DMS 273 (cell line): ENCODE data around the gene HDAC9.

Experiments
- DNase-seq: peaks from one replicate; lab custom pipeline; 2025; ENCODE audit not compliant: unreplicated experiment; lab: John Stamatoyannopoulos, UW

The HDAC9 gene

DNA sequence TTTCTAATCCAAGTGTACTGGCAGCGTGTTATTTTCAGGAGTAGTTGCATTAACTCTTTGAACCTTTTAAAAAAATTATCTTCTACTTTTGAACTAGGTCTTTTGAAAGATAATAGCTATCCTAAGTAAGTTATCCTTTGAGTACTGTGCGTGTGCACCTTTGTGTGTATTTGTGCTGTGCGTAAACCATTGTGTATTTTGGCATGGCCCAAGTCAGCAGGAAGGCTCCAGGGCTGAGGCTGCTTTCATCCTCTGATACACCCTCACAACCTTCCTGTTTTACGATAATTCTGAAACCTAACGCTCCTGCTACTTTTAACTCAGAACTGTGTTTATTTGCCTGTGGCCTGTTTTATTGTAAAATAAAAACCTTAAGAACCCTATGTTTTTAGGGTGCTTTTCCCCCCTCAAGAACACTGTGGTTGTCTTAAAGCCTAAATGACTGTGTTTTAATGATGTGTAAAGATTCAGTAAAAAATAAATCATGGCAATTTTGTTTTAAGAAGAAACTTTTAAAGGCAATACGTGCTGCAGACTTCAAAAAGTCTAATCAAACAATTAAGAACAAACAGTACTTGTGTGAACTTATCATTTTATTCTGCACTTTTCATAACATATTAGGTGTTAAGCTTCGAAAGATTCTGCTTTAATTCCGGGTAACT is 57.5 kb downstream of the HDAC9 start:
- DNase-seq: peak; percentile 75

- DNase-seq: peak; percentile 48
Observed at GRCh38 chr7:18553605-18554003, 58.1 kb downstream of the HDAC9 start.

- DNase-seq: no peak
Observed at GRCh38 chr7:18555120-18555519, 59.6 kb downstream of the HDAC9 start.

GRCh38 chr7:18555968-18556367 is 60.4 kb downstream of the HDAC9 start:
- no peak for DNase-seq

DNA sequence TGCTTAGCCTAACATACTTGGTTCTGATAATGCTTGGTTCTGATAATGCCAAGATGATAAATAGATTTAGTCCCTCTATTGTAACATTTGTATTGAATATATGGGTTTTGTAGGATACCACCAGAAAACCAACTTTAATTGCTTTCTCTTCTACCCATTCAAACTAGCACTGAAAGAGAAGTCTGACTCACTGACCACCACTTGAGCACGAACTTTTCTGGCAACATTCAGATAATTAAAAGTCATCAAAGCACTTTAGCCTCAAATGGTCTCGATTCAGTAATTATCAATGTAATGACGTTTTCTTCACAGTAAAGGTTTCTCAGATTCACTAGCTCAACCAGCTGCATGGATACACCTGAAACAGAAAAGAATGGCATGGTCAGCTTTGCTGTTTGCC is 63.0 kb downstream of the HDAC9 start:
- no peak for DNase-seq

GRCh38 chr7:18558910-18559309 is 63.4 kb downstream of the HDAC9 start:
- no peak for DNase-seq

- DNase-seq: no peak
Observed at GRCh38 chr7:18559756-18560155, 64.2 kb downstream of the HDAC9 start.

GRCh38 chr7:18564779-18565178 is 69.2 kb downstream of the HDAC9 start:
- DNase-seq: no peak

GRCh38 chr7:18565337-18565736 is 69.8 kb downstream of the HDAC9 start:
- DNase-seq: peak; percentile 92

- DNase-seq: no peak
Observed at GRCh38 chr7:18566205-18566604, 70.7 kb downstream of the HDAC9 start.

GRCh38 chr7:18566829-18567228 is 71.3 kb downstream of the HDAC9 start:
- DNase-seq: peak; percentile 41

DNA sequence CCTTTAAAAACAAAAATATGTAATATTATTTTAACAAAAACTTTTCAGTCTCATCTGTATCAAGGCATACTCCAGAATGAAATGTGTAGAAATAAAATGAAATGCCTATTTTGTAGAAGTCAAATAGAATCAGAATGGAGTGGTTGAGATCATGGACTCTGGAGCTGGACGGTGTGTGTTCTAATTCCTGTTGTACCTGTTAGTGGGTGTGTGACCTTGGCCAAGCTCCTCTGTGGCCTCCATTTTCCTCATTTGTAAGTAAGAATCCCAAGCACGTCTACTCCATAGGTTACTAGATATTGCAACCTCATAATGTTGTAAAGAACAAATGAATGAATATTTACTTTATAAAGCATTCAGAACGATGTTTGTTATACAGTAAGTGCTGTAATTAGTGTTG is 74.9 kb downstream of the HDAC9 start:
- DNase-seq: no peak

DNA sequence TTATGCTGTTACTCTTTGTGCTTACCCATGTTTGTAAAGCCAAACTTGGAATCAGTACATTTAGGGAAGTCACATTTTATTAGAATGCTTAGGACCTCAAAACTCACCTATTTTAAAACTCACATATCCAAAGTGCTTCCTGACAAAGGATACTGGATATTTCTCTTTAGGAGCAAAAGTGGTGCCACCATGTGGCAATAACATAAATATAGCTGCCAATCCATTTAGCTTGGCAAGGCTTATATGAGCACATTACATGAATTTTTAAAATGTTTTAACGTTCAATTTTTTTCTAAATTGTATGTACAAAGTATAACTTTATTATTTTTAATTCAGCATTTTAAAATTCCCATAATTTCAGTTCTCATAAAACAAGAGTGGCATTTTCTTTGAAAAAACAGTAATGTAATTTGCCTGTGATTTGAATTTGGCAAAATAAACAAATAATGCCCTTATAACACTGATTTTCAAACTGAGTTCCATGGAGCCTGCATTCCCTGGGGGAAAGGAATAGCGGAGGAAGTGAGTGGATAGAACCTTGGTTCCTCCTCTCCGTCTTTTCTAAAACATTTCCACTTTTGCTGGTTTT is 75.4 kb downstream of the HDAC9 start:
- peak; percentile 80 for DNase-seq

DNA sequence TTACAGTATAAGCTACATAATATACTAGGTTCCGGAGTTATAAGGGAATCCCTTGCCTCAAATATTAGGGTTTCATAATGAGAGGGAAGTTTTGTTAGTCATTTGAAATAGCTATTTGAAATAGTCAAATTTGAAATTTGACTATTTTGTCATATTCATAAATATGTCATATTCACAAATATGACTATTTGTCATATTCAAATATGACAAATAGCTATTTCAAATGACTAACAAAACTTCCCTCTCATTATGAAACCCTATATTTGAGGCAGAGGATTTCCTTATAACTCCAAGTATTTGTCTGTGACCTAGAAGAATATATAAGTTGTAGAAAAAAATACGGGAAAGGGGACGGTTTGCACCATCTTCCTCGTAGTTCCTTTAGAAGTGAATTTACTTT is 76.6 kb downstream of the HDAC9 start:
- DNase-seq: no peak

DNA sequence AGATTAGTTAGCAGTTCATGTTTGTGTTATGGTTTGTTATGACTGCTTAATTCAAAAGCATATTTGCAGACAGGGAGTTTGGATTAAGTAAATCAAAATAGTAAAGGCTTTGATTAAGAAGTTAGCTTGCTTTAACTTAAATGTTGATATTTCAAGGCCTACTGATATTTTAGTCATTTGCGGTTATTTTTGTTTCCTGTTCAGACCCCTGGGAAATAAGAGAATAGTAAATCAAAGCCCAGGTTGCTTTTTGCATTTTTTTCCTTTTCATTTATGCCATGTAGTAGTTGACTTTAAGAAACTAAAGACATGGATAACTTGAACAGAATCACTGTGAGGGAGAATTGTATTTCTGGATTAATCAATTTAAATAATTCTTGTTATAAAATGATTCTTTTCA is 77.3 kb downstream of the HDAC9 start:
- DNase-seq: no peak

- DNase-seq: peak; percentile 76
Observed at GRCh38 chr7:18573410-18574234, 78.1 kb downstream of the HDAC9 start.

DNA sequence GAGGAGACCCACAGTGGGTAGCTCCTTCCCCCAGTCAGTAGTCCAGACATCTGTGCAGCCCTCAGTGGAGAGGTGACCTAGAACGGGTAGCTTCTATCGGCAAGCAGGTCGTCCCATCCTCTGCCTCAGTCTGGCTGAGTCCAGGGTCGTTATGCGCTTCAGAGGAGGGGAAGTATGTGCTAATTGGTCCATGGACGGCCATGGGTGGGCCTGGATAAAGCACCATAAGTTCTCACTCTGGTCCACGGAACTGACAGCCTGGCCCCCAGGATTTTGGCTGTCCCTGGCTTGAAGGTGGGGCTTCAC is 78.6 kb downstream of the HDAC9 start:
- DNase-seq: no peak

DNA sequence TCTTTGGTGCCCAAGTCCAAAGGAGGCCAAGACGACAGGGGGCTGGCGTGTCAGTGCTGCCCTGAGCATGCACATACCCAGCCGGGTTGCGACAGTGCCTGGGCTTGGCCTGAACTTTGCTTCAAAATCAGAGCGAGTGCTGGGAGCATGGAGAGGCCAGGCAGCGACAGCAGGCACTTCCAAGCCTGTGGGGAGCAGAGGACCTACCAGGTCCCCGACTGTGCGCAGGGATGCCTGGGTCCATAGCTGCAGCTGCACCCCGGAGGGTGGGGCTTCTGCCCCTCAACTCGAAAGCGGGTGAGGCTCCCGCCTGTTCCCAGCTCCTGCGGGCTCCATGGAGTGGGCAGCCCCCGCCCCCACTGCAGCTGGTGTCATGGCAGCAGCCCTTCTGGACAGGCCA is 79.1 kb downstream of the HDAC9 start:
- DNase-seq: no peak

DNA sequence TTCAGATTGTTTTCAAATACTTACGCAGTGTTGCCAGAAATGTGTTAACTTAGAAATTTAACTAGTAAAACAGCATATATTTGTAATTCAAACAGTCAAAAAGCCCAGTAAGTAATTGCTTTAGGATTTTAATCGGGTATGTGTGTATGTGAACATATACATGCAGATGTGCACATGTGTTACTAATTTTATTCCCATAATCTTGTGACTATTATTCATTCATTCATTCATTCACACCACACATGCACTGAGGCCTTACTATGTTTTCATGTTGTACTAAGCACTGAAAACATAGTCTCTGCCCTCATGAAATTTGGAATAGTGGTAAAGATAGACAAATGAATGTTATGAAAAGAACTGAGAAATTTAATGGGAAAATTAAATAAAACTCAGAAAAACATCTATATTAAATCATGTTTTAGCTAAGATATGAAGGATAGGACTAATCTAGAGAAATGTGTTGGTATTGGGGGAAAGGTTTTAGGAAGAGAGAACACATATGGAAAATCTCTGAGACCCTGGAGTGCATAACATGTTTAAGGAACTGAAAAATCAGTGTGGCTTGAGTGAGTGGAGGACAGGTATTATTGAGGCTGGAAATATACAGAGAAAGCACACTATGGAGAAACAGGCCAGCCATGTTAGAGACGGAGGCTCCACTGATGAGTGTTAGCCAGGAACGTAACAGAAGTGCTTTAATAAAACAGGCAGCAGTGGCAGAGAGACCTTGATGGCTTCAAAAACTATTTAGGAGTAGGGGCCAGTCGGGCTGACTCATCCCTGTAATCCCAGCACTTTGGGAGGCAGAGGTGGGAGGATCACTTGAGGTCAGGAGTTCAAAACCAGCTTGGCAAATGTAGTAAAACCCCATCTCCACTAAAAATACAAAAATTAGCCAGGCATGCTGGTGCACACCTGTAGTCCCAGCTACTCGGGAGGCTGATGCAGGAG is 80.3 kb downstream of the HDAC9 start:
- DNase-seq: no peak

GRCh38 chr7:18577096-18577771 is 81.7 kb downstream of the HDAC9 start:
- no peak for DNase-seq

GRCh38 chr7:18579698-18580097 is 84.1 kb downstream of the HDAC9 start:
- DNase-seq: no peak
